Fibroblast of lung (primary cell): ENCODE data around the gene CAPN12. TPM values are rescaled to one million over a fixed set of nuclear protein-coding genes. Genes with fewer than 3 reads are reported as not detected.

Source experiments
- DNase-seq, 2 donors: peaks; one replicate each; pipeline versions ENCODE4 v3.0.0 to v3.0.0-alpha.2; 2010; ENCODE audit warnings: low read depth in 2 of 2
- H2AFZ ChIP-seq: 2 replicates; pipeline ENCODE4 v1.5.1; 2012; ENCODE audit warnings: low read length, control low read depth, inconsistent platforms
- H3K27ac ChIP-seq: 2 replicates; pipeline ENCODE4 v1.5.1; 2011; ENCODE audit warnings: low read length, control low read depth; ENCODE audit not compliant: insufficient read depth
- H3K27me3 ChIP-seq: 2 replicates; pipeline ENCODE4 v1.5.1; 2011; ENCODE audit warnings: mild to moderate bottlenecking, low read length; ENCODE audit not compliant: control insufficient read depth, insufficient read depth
- H3K36me3 ChIP-seq: 2 replicates; pipeline ENCODE4 v1.5.1; 2011; ENCODE audit warnings: low read length; ENCODE audit not compliant: control insufficient read depth, insufficient read depth
- H3K4me1 ChIP-seq: 2 replicates; pipeline ENCODE4 v1.5.1; 2011; ENCODE audit warnings: low read length; ENCODE audit not compliant: control insufficient read depth, insufficient read depth; ENCODE audit errors: extremely low read depth
- H3K4me2 ChIP-seq: 2 replicates; pipeline ENCODE4 v1.5.1; 2011; ENCODE audit warnings: low read length, control low read depth; ENCODE audit not compliant: insufficient read depth; ENCODE audit errors: extremely low read depth
- H3K4me3 ChIP-seq, 4 experiments: fragments of 200-600 bp in 1 of 4; sonication (generic) in 1 of 4; replicated peaks in 1 of 4; 2 replicates each; pipeline ENCODE4 v1.5.1; 2011 to 2016; ENCODE audit warnings: low read length in 4 of 4, low read depth in 3 of 4, mild to moderate bottlenecking in 3 of 4, control low read depth in 2 of 4, inconsistent platforms in 1 of 4, mixed read lengths in 1 of 4; ENCODE audit not compliant: insufficient read depth in 1 of 4; ENCODE audit errors: control extremely low read depth in 1 of 4
- H3K79me2 ChIP-seq: 2 replicates; pipeline ENCODE4 v1.5.1; 2012; ENCODE audit warnings: mild to moderate bottlenecking, low read length, inconsistent platforms; ENCODE audit not compliant: control insufficient read depth, insufficient read depth
- H3K9ac ChIP-seq: 2 replicates; pipeline ENCODE4 v1.5.1; 2011; ENCODE audit warnings: mild to moderate bottlenecking, low read length, control low read depth; ENCODE audit not compliant: insufficient read depth
- H3K9me3 ChIP-seq: 2 replicates; pipeline ENCODE4 v1.5.1; 2012; ENCODE audit warnings: low read depth, low read length; ENCODE audit not compliant: control insufficient read depth, insufficient read depth
- H4K20me1 ChIP-seq: 2 replicates; pipeline ENCODE4 v1.5.1; 2011; ENCODE audit warnings: low read length; ENCODE audit not compliant: control insufficient read depth, insufficient read depth; ENCODE audit errors: extremely low read depth
- EZH2 ChIP-seq: IDR thresholded peaks from 2 replicates; pipeline ENCODE4 v1.5.1; 2012; ENCODE audit warnings: low read length, control low read depth, mild to moderate bottlenecking; ENCODE audit errors: missing control alignments
- polyA minus RNA-seq: library from RNA; depleted of rRNA, polyadenylated mRNA; stranded (reverse); fragments of >200 nt; gene quantifications from 2 replicates; pipeline ENCODE4 v1.2.3, GENCODE V29; 2011; ENCODE audit warnings: low replicate concordance
- polyA plus RNA-seq, 2 donors: library from polyadenylated mRNA; depleted of rRNA in 1 of 2; stranded (reverse) in 1 of 2; unstranded in 1 of 2; fragments of >200 nt; gene quantifications; 2 replicates each; pipeline ENCODE4 v1.2.1, GENCODE V29; 2011 to 2012; ENCODE audit warnings: missing spikeins in 1 of 2
- total RNA-seq: library from RNA; depleted of rRNA; stranded (reverse); fragments of >200 nt; gene quantifications from 2 replicates; pipeline ENCODE4 v1.2.1, GENCODE V29; 2014
- TF ChIP-seq, protein P1 (sequence below), 2 donors: IDR thresholded peaks in 1 of 2; conservative IDR thresholded peaks in 1 of 2; 1 replicate in 1 of 2; 2 replicates in 1 of 2; pipeline ENCODE4 v1.5.1; 2011 to 2012; ENCODE audit warnings: low read length in 2 of 2, control low read depth in 1 of 2, inconsistent platforms in 1 of 2, low read depth in 1 of 2, mild to moderate bottlenecking in 1 of 2

Gene CAPN12, protein sequence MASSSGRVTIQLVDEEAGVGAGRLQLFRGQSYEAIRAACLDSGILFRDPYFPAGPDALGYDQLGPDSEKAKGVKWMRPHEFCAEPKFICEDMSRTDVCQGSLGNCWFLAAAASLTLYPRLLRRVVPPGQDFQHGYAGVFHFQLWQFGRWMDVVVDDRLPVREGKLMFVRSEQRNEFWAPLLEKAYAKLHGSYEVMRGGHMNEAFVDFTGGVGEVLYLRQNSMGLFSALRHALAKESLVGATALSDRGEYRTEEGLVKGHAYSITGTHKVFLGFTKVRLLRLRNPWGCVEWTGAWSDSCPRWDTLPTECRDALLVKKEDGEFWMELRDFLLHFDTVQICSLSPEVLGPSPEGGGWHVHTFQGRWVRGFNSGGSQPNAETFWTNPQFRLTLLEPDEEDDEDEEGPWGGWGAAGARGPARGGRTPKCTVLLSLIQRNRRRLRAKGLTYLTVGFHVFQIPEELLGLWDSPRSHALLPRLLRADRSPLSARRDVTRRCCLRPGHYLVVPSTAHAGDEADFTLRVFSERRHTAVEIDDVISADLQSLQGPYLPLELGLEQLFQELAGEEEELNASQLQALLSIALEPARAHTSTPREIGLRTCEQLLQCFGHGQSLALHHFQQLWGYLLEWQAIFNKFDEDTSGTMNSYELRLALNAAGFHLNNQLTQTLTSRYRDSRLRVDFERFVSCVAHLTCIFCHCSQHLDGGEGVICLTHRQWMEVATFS
- total RNA-seq (0.26 and 0.50 TPM in 2 replicates), polyA plus RNA-seq (0.07 and 0.20 TPM in 2 replicates), polyA minus RNA-seq (not detected in 2 replicates)
- 0.05 TPM in 1 of 2 replicates, not detected in the other for polyA plus RNA-seq (2012)

DNA sequence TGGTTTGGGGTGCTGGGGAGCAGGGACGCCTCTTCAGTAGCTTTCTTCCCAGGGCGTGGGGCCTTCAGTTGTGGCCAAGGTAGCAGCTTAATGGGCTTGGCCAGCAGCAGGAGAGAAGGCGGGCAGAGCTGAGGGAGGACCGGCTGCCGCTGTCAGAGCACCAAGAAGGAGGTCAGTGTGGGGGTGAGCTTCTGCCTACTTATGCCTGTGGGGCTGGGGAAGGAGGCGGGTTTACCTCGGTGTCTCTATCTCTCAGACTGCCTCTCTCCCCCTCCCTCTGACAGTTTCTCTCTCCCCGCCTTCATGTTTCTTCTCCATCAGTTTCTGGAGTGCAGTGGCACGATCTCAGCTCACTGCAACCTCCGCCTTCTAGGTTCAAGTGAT lies at the start of gene CAPN12:
TSS of gene CAPN12 (minus strand) at position 177 of the 384 bp plus-strand sequence. CDS start 309 bp downstream, outside the sequence.
- Histone ChIP-seq H3K79me2 (no peaks in the 10 kb centered on the region), H3K4me3 (no peak within 1 kb of the TSS), H4K20me1 (no peaks in the 10 kb centered on the region), H2AFZ (no peak within 1 kb of the TSS), H3K9me3 (no peaks in the 10 kb centered on the region), H3K27ac (no peak within 1 kb of the TSS), H3K27me3 (no peaks in the 10 kb centered on the region), H3K36me3 (no peaks in the 10 kb centered on the region), H3K9ac (no peak within 1 kb of the TSS), H3K4me1 (no peaks in the 10 kb centered on the region), H3K4me2 (no peak within 1 kb of the TSS)
- TF ChIP-seq, protein P1, sequence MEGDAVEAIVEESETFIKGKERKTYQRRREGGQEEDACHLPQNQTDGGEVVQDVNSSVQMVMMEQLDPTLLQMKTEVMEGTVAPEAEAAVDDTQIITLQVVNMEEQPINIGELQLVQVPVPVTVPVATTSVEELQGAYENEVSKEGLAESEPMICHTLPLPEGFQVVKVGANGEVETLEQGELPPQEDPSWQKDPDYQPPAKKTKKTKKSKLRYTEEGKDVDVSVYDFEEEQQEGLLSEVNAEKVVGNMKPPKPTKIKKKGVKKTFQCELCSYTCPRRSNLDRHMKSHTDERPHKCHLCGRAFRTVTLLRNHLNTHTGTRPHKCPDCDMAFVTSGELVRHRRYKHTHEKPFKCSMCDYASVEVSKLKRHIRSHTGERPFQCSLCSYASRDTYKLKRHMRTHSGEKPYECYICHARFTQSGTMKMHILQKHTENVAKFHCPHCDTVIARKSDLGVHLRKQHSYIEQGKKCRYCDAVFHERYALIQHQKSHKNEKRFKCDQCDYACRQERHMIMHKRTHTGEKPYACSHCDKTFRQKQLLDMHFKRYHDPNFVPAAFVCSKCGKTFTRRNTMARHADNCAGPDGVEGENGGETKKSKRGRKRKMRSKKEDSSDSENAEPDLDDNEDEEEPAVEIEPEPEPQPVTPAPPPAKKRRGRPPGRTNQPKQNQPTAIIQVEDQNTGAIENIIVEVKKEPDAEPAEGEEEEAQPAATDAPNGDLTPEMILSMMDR (conservative IDR thresholded peaks at IDR 0.05 in 1 of 2, IDR thresholded peaks at IDR 0.05 in 1 of 2; ENCODE audit: low read depth in 1 of 2, low read length in 2 of 2), result no peak
- TF ChIP-seq EZH2, result no peak
- DNase-seq, result no peak

DNA sequence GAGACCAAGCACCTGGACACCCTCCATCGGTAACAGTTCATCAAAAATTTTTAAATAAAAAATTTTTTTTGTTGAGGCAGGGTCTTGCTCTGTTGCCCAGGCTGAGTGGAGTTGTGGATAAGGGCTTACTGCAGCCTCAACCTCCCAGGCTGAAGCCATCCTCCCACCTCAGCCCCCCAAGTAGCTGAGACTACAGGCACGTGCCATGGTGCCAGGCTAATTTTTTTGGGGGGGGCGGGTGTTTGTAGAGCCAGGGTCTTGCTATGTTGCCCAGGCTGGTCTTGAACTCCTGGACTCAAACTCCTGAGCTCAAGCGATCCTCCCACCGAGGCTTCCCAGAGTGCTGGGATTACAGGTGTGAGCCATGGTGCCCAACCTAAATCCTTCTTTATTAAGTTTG lies 49.4 kb upstream of the CAPN12 start:
- Histone ChIP-seq H3K4me3 (no peak overlapping the region), H3K27ac (no peak overlapping the region), H3K36me3 (no peaks in the 10 kb centered on the region), H3K27me3 (no peaks in the 10 kb centered on the region), H3K4me2 (no peak overlapping the region), H3K9ac (no peak overlapping the region), H3K9me3 (no peaks in the 10 kb centered on the region), H3K4me1 (no peaks in the 10 kb centered on the region), H4K20me1 (no peaks in the 10 kb centered on the region), H2AFZ (no peak overlapping the region), H3K79me2 (no peaks in the 10 kb centered on the region)
- no peak for DNase-seq
- TF ChIP-seq EZH2, result no peak
- TF ChIP-seq, protein P1 (conservative IDR thresholded peaks at IDR 0.05 in 1 of 2, IDR thresholded peaks at IDR 0.05 in 1 of 2; ENCODE audit: low read depth in 1 of 2, low read length in 2 of 2), result no peak

DNA sequence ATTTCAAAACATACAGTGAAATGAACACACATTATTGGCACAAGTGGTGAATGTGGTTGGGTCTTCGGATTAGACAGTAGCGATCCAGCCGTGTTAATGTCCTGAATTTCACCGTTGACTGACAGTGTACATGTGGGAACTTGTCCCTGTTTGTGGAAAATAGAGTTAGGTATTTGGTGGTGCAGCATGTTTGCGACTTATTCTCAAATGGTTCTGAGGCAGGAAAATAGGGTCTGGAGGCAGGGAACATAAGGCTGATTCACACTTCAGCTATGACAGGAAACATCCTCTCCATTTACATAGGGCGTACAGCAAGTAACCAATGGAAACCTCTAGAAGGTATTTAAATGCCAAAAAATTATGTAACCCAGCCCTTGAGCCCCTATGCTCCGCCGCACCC lies 48.9 kb upstream of the CAPN12 start:
- Histone ChIP-seq H3K4me1 (no peaks in the 10 kb centered on the region), H3K4me2 (no peak overlapping the region), H3K4me3 (no peak overlapping the region), H3K36me3 (no peaks in the 10 kb centered on the region), H2AFZ (no peak overlapping the region), H4K20me1 (no peaks in the 10 kb centered on the region), H3K27me3 (no peaks in the 10 kb centered on the region), H3K9me3 (no peaks in the 10 kb centered on the region), H3K9ac (no peak overlapping the region), H3K79me2 (no peaks in the 10 kb centered on the region), H3K27ac (no peak overlapping the region)
- peak; percentile 29 to 50 for DNase-seq
- TF ChIP-seq EZH2, result no peak
- TF ChIP-seq, protein P1 (conservative IDR thresholded peaks at IDR 0.05 in 1 of 2, IDR thresholded peaks at IDR 0.05 in 1 of 2; ENCODE audit: low read depth in 1 of 2, low read length in 2 of 2), result no peak
